ENCODE data around the gene MSRB3. TPM values are rescaled to one million over a fixed set of nuclear protein-coding genes. Genes with fewer than 3 reads are reported as not detected.
A peak's percentile ranks its signal among the peaks of the same experiment; 100 is the strongest.

The MSRB3 gene
- polyA plus RNA-seq, 1 of the 3 experiments (the other 2 are of a cell fraction): 24.3 TPM

- H3K9ac ChIP-seq: 0 out of 2 replicates have a peak overlapping the region, but pooled peaks have one; percentile 29
- ChIA-PET CTCF (no interaction called here), POLR2A (no interaction called here)
- no peaks in the 10 kb centered on the region for H4K20me1 ChIP-seq (ENCODE audit: insufficient read depth)
- H3K9me2 ChIP-seq: no peaks in the 10 kb centered on the region
- H3K27ac ChIP-seq (ENCODE audit: low read depth in 2 of 2, low read length in 1 of 2): peak overlapping the region; percentile 73 to 74
- no peaks in the 10 kb centered on the region for H3K79me2 ChIP-seq (ENCODE audit: insufficient read depth)
- no peaks in the 10 kb centered on the region for H3K27me3 ChIP-seq (ENCODE audit: insufficient read depth)
- 16% methylated on average over 7 of the region's 9 CpGs for WGBS (ENCODE audit: low lambda C conversion rate)
- no peak overlapping the region for H2AFZ ChIP-seq (ENCODE audit: low read depth)
- TF ChIP-seq PBX3 (IDR thresholded peaks at IDR 0.05) (peak; percentile 82), JUND (IDR thresholded peaks at IDR 0.05) (no peak), TCF12 (IDR thresholded peaks at IDR 0.05) (peak; percentile 50; the same call in 1 of the 2 replicates)
- peaks cover 0 to 16% of the 10 kb centered on the region in 2 experiments for H3K4me1 ChIP-seq (ENCODE audit: control insufficient read depth in 1 of 2, insufficient read depth in 2 of 2, low read depth in 1 of 2, low read length in 1 of 2)
- H3K9me3 ChIP-seq: no peaks in the 10 kb centered on the region
- H3K4me2 ChIP-seq: peak overlapping the region; percentile 53
- DNase-seq: no peak
- H3F3A ChIP-seq (replicated peaks; ENCODE audit: insufficient read depth): peaks cover 21% of the 10 kb centered on the region
- peaks cover 4 to 13% of the 10 kb centered on the region in 2 experiments for H3K36me3 ChIP-seq (replicated peaks in 1 of 2; ENCODE audit: control insufficient read depth in 1 of 2, insufficient read depth in 2 of 2, low read length in 1 of 2)
- H3K4me3 ChIP-seq (ENCODE audit: low read depth in 2 of 2, low read length in 1 of 2): no peak overlapping the region
Measured at GRCh38 chr12:65465766-65466547, 187.5 kb downstream of the MSRB3 start.

DNA sequence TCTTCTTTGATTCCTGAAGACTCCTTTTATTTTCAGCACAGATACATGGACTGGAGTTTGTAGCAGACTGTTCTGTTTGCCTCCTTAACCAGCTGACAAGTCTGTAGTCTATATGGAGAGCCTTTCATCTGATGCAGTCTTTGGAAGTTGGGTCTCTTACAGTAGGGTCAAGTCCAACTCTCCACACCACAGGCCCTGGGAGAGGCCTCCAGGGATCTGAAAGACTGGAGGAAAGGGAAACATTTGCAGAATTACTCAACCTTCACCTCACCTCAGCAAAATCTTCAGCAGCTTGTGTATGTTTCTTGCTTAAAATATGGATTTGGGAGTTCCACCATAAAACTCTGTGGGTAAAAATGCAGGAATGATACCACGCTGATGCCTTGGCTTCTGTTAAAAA lies 188.4 kb downstream of the MSRB3 start:
- ChIA-PET POLR2A (no interaction called here), CTCF (no interaction called here)
- H4K20me1 ChIP-seq (ENCODE audit: insufficient read depth): no peaks in the 10 kb centered on the region
- H3K27me3 ChIP-seq (ENCODE audit: insufficient read depth): no peaks in the 10 kb centered on the region
- DNase-seq: no peak
- H3K9ac ChIP-seq: no peak overlapping the region
- peaks cover 4 to 13% of the 10 kb centered on the region in 2 experiments for H3K36me3 ChIP-seq (replicated peaks in 1 of 2; ENCODE audit: control insufficient read depth in 1 of 2, insufficient read depth in 2 of 2, low read length in 1 of 2)
- TF ChIP-seq PBX3 (IDR thresholded peaks at IDR 0.05) (no peak), SIN3A (IDR thresholded peaks at IDR 0.05; ENCODE audit: borderline replicate concordance, low read depth, low read length) (no peak), TCF12 (IDR thresholded peaks at IDR 0.05) (no peak), EZH2phosphoT487 (IDR thresholded peaks at IDR 0.05; ENCODE audit: borderline replicate concordance, low read depth) (no peak), SMC3 (IDR thresholded peaks at IDR 0.05; ENCODE audit: low read depth, low read length) (no peak), RFX5 (IDR thresholded peaks at IDR 0.05; ENCODE audit: low read length) (no peak)
- no peak overlapping the region for H2AFZ ChIP-seq (ENCODE audit: low read depth)
- no peaks in the 10 kb centered on the region for H3K9me2 ChIP-seq
- no peak overlapping the region for H3K4me3 ChIP-seq (ENCODE audit: low read depth in 2 of 2, low read length in 1 of 2)
- no peaks in the 10 kb centered on the region for H3K9me3 ChIP-seq
- peaks cover 0 to 16% of the 10 kb centered on the region in 2 experiments for H3K4me1 ChIP-seq (ENCODE audit: control insufficient read depth in 1 of 2, insufficient read depth in 2 of 2, low read depth in 1 of 2, low read length in 1 of 2)
- peaks cover 21% of the 10 kb centered on the region for H3F3A ChIP-seq (replicated peaks; ENCODE audit: insufficient read depth)
- H3K4me2 ChIP-seq: no peak overlapping the region
- WGBS (ENCODE audit: low lambda C conversion rate): 59% methylated on average over 1 of the region's 1 CpG
- no peaks in the 10 kb centered on the region for H3K79me2 ChIP-seq (ENCODE audit: insufficient read depth)
- H3K27ac ChIP-seq (ENCODE audit: low read depth in 2 of 2, low read length in 1 of 2): peak overlapping the region; percentile 22 to 74; a peak in 2 of 4 replicates

- Histone ChIP-seq H3K4me2 (no peak overlapping the region), H4K20me1 (ENCODE audit: insufficient read depth) (no peaks in the 10 kb centered on the region), H3K79me2 (ENCODE audit: insufficient read depth) (no peaks in the 10 kb centered on the region), H3K4me1 (ENCODE audit: control insufficient read depth in 1 of 2, insufficient read depth in 2 of 2, low read depth in 1 of 2, low read length in 1 of 2) (peaks cover 0 to 14% of the 10 kb centered on the region in 2 experiments), H3K9me3 (no peaks in the 10 kb centered on the region), H2AFZ (ENCODE audit: low read depth) (no peak overlapping the region), H3K36me3 (replicated peaks in 1 of 2; ENCODE audit: control insufficient read depth in 1 of 2, insufficient read depth in 2 of 2, low read length in 1 of 2) (peaks cover 0 to 7% of the 10 kb centered on the region in 2 experiments), H3K9me2 (no peaks in the 10 kb centered on the region), H3K9ac (no peak overlapping the region), H3K27me3 (ENCODE audit: insufficient read depth) (no peaks in the 10 kb centered on the region), H3F3A (replicated peaks; ENCODE audit: insufficient read depth) (peaks cover 15% of the 10 kb centered on the region), H3K27ac (ENCODE audit: low read depth in 2 of 2, low read length in 1 of 2) (no peak overlapping the region), H3K4me3 (ENCODE audit: low read depth in 2 of 2, low read length in 1 of 2) (no peak overlapping the region)
- DNase-seq: no peak
- ChIA-PET POLR2A (no interaction called here), CTCF (interaction anchor here (1.5 kb wide), 1 partner anchor 86 kb away, joined by 5 read pairs; no protein-coding TSS in a partner anchor)
- WGBS (ENCODE audit: low lambda C conversion rate): 57% methylated on average over 6 of the region's 6 CpGs
- TF ChIP-seq, protein P1, sequence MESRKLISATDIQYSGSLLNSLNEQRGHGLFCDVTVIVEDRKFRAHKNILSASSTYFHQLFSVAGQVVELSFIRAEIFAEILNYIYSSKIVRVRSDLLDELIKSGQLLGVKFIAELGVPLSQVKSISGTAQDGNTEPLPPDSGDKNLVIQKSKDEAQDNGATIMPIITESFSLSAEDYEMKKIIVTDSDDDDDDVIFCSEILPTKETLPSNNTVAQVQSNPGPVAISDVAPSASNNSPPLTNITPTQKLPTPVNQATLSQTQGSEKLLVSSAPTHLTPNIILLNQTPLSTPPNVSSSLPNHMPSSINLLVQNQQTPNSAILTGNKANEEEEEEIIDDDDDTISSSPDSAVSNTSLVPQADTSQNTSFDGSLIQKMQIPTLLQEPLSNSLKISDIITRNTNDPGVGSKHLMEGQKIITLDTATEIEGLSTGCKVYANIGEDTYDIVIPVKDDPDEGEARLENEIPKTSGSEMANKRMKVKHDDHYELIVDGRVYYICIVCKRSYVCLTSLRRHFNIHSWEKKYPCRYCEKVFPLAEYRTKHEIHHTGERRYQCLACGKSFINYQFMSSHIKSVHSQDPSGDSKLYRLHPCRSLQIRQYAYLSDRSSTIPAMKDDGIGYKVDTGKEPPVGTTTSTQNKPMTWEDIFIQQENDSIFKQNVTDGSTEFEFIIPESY (IDR thresholded peaks at IDR 0.05; ENCODE audit: borderline replicate concordance, low read depth): no peak
- TF ChIP-seq GABPA (IDR thresholded peaks at IDR 0.05; ENCODE audit: low read depth) (no peak), FOXJ3 (CRISPR knock-in tag; IDR thresholded peaks at IDR 0.05) (no peak), REST (IDR thresholded peaks at IDR 0.05; ENCODE audit: low read depth, low read length) (no peak), TCF12 (IDR thresholded peaks at IDR 0.05) (peak; percentile 33; the same call in 1 of the 2 replicates), FOXM1 (IDR thresholded peaks at IDR 0.05; ENCODE audit: low read depth) (no peak)
Measured at GRCh38 chr12:65470256-65470655, 191.8 kb downstream of the MSRB3 start.
